ENCODE results near the gene TTC31. TPM values are rescaled to one million over a fixed set of nuclear protein-coding genes. Genes with fewer than 3 reads are reported as not detected.

TTC31 gene
- total RNA-seq, 4 donors from 2014 or later, result 16.5 to 27.2 (median 19.5) TPM

DNA sequence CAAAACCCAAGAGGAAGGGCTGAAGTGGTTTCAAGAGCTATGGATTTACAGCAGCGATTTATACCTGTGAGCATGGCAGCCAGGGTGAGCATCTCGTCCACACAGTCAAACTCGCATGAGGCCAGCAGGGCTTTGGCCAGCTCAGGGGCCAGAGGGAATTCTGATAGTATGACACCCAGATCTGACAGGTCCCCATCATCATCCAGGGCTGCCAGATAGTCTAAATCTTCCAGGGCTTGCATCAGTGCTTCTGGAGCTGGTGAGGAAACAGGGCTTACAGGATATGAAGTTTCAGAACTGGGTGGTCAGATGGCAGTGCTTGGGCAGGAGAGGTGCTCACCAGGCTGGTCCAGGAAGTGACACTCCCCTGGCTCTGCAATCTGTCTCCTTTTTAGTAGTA lies 39.6 kb downstream of the TTC31 start:
- no peak for ATAC-seq
- Histone ChIP-seq H3K27me3 (peaks cover 40% of the 10 kb centered on the region), H3K9me3 (no peaks in the 10 kb centered on the region), H3K27ac (no peak overlapping the region), H3K36me3 (peaks cover 0 to 22% of the 10 kb centered on the region in 2 donors), H3K4me1 (peaks cover 0 to 5% (median 0%) of the 10 kb centered on the region in 3 donors), H3K4me3 (no peak overlapping the region)
- 72% methylated on average over 3 of the region's 3 CpGs; no CpG with 5 or more reads in 1 of the 2 donors for whole genome bisulfite sequencing, 2 donors (ENCODE audit: low coverage in 1 of 2)
- TF ChIP-seq POLR2AphosphoS5 (IDR thresholded peaks at IDR 0.05), result no peak
- TF ChIP-seq, protein P1, sequence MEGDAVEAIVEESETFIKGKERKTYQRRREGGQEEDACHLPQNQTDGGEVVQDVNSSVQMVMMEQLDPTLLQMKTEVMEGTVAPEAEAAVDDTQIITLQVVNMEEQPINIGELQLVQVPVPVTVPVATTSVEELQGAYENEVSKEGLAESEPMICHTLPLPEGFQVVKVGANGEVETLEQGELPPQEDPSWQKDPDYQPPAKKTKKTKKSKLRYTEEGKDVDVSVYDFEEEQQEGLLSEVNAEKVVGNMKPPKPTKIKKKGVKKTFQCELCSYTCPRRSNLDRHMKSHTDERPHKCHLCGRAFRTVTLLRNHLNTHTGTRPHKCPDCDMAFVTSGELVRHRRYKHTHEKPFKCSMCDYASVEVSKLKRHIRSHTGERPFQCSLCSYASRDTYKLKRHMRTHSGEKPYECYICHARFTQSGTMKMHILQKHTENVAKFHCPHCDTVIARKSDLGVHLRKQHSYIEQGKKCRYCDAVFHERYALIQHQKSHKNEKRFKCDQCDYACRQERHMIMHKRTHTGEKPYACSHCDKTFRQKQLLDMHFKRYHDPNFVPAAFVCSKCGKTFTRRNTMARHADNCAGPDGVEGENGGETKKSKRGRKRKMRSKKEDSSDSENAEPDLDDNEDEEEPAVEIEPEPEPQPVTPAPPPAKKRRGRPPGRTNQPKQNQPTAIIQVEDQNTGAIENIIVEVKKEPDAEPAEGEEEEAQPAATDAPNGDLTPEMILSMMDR (IDR thresholded peaks at IDR 0.05), result no peak
- TF ChIP-seq POLR2A (IDR thresholded peaks at IDR 0.05), result no peak
- no peak for TF ChIP-seq EP300 (IDR thresholded peaks at IDR 0.05)

DNA sequence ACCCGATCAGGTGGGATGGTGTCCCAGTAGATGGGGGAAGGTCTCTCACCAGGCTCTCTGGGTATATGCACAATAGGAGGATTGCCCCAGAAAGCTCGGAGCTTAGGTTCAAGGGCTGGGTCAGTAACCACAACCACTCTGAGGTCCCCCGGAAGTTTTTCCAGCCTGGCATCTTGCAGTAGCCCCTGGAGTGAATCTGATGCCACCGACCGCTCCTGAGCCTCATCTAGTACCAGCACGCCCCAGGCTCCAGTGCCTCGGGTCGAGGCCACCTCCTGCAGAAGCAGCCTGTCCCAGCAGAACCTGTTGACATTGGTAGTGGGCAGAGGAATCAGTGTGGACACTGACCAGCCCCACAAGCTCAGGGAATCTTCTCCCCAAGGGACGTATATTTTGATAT lies 41.1 kb downstream of the TTC31 start:
- Histone ChIP-seq H3K9me3 (no peaks in the 10 kb centered on the region), H3K27ac (no peak overlapping the region), H3K4me3 (no peak overlapping the region), H3K36me3 (peaks cover 0 to 31% of the 10 kb centered on the region in 2 donors), H3K27me3 (peaks cover 25% of the 10 kb centered on the region), H3K4me1 (peaks cover 2 to 19% (median 6%) of the 10 kb centered on the region in 3 donors)
- WGBS, 2 donors (ENCODE audit: low coverage in 1 of 2), result 74 to 85% methylated on average over 2 to 4 of the region's 9 CpGs
- no peak for ATAC-seq
- TF ChIP-seq, protein P1 (IDR thresholded peaks at IDR 0.05), result no peak
- no peak for TF ChIP-seq POLR2AphosphoS5 (IDR thresholded peaks at IDR 0.05)
- no peak for TF ChIP-seq POLR2A (IDR thresholded peaks at IDR 0.05)
- no peak for TF ChIP-seq EP300 (IDR thresholded peaks at IDR 0.05)

DNA sequence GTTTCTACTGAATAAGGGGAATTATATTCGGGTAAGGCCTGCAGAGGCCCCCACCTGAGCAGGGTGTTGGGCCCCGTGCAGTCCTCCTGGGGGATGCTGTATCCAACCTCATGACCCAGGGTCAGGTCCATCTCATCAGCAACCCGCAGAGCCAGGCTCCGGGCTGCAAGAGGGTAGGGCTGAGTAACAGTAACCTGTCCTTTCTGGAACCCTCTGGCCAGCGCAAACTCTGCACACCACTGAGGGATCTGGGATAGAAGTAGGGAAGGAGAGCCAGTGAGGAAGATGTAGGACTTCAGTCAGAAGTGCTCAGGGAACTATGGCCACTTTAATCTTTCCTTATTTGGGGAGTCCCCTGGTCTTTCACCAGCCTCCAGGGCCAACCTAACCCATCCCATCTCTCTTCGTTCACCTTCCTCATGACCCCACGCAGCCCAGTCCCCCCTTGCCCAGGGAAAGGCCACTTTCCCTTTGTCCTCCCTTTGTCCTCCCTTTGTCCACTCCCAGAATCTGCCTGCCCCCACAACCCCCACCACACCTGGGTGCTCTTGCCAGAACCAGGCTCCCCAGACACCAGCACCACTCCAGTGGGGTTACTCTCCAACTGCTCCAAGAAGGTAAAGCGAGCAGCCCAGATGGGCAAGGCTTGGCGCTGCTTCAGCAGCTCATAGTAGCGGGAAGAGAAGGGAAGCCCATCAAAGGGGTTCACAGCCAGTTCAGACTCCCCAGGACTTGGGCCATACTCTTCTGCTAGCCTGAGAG lies 42.3 kb downstream of the TTC31 start:
- Histone ChIP-seq H3K4me3 (no peak overlapping the region), H3K27me3 (peaks cover 14% of the 10 kb centered on the region), H3K4me1 (peaks cover 2 to 20% (median 6%) of the 10 kb centered on the region in 3 donors), H3K27ac (no peak overlapping the region), H3K9me3 (no peaks in the 10 kb centered on the region), H3K36me3 (peaks cover 0 to 31% of the 10 kb centered on the region in 2 donors)
- no peak for TF ChIP-seq POLR2A (IDR thresholded peaks at IDR 0.05)
- no peak for TF ChIP-seq EP300 (IDR thresholded peaks at IDR 0.05)
- TF ChIP-seq, protein P1 (IDR thresholded peaks at IDR 0.05), result no peak
- no peak for TF ChIP-seq POLR2AphosphoS5 (IDR thresholded peaks at IDR 0.05)
- ATAC-seq, result no peak
- 96% methylated on average over 6 of the region's 10 CpGs; no CpG with 5 or more reads in 1 of the 2 donors for WGBS, 2 donors (ENCODE audit: low coverage in 1 of 2)

DNA sequence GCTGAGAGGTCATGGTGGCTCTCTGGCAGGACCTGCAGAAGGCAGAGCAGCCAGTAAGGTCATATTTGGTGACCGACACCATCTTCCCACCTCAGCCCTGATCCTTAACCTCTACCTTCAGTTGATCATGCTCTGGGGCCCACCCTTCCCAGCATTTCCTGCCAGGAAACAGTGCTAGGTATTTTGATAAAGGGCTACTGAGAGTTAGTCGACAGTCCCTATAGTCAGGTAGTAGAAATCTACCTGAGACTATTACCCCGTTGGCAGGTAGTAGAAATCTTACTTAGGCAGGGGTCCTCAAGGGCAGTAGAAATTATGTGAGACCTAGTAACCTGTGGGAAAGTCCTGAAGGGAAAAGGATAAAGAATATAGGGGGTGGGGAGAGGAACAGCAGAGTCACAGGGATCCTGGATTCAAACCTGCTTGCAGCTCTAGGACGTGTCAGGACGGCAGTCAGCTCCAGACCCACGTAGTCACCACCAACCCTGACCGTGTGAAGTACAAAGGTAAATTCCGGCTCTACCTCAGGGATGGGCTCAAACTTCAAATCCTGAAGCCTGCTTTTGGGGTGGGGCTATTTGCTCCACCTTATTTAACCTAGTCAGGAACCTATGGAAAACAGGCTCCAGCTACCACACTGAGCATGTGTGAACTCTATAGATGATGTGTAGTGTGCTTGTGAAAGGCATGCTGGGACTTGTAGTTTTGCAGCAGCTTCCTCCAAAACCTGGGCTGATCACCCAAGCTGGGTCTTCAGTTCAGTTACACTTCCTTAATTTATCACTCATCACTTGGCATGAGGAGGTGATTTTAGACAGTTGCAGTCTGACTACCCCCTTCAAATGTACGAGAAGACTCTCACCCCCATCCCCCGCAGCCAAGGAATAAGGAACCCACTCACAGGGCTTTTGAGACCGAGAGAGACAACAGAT lies 43.1 kb downstream of the TTC31 start, which contains the start of gene DQX1:
DQX1 (minus strand) TSS at position 515 of the 932 bp plus-strand sequence; CDS start at position 13, 502 bp downstream.
- Histone ChIP-seq H3K27ac (no peak within 1 kb of the TSS), H3K9me3 (no peaks in the 10 kb centered on the region), H3K4me1 (peaks cover 2 to 28% (median 10%) of the 10 kb centered on the region in 3 donors), H3K36me3 (peaks cover 0 to 31% of the 10 kb centered on the region in 2 donors), H3K27me3 (peaks cover 5% of the 10 kb centered on the region), H3K4me3 (no peak within 1 kb of the TSS)
- WGBS, 2 donors (ENCODE audit: low coverage in 1 of 2), result 92 to 94% methylated on average over 6 to 10 of the region's 11 CpGs
- TF ChIP-seq POLR2A (IDR thresholded peaks at IDR 0.05) (no peak), EP300 (IDR thresholded peaks at IDR 0.05) (no peak), POLR2AphosphoS5 (IDR thresholded peaks at IDR 0.05) (no peak)
- TF ChIP-seq, protein P1 (IDR thresholded peaks at IDR 0.05), result no peak
- no peak for ATAC-seq

All from gastroesophageal sphincter (tissue), 4 donors.